C4-2B (cell line): ENCODE data around the gene ZNF680.

Experiments
- H3K27ac ChIP-seq: fragments of 450-650 bp; 2 replicates; pipeline ENCODE4 v1.5.1; 2017
- ZFX ChIP-seq: fragments of 450-650 bp; IDR thresholded peaks from 2 replicates; pipeline ENCODE4 v1.6.1; 2017
- TF ChIP-seq, protein P1 (sequence below): fragments of 450-650 bp; conservative IDR thresholded peaks from 2 replicates; pipeline ENCODE4 v1.5.1; 2017; ENCODE audit warnings: mild to moderate bottlenecking

ZNF680 gene

GRCh38 chr7:64515330-64515729 lies 47.5 kb downstream of the ZNF680 start:
- TF ChIP-seq, protein P1, sequence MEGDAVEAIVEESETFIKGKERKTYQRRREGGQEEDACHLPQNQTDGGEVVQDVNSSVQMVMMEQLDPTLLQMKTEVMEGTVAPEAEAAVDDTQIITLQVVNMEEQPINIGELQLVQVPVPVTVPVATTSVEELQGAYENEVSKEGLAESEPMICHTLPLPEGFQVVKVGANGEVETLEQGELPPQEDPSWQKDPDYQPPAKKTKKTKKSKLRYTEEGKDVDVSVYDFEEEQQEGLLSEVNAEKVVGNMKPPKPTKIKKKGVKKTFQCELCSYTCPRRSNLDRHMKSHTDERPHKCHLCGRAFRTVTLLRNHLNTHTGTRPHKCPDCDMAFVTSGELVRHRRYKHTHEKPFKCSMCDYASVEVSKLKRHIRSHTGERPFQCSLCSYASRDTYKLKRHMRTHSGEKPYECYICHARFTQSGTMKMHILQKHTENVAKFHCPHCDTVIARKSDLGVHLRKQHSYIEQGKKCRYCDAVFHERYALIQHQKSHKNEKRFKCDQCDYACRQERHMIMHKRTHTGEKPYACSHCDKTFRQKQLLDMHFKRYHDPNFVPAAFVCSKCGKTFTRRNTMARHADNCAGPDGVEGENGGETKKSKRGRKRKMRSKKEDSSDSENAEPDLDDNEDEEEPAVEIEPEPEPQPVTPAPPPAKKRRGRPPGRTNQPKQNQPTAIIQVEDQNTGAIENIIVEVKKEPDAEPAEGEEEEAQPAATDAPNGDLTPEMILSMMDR: no peak
- no peak for TF ChIP-seq ZFX
- no peak overlapping the region for H3K27ac ChIP-seq

- H3K27ac ChIP-seq: no peak overlapping the region
- no peak for TF ChIP-seq ZFX
- TF ChIP-seq, protein P1: no peak
Observed at GRCh38 chr7:64509583-64509982, 53.3 kb downstream of the ZNF680 start.

- TF ChIP-seq ZFX: no peak
- TF ChIP-seq, protein P1: no peak
Observed at GRCh38 chr7:64504581-64505120, 58.2 kb downstream of the ZNF680 start.

GRCh38 chr7:64498270-64498669 lies 64.6 kb downstream of the ZNF680 start:
- peak overlapping the region; percentile 78 for H3K27ac ChIP-seq
- no peak for TF ChIP-seq ZFX

More at GRCh38 chr7:64504581-64505120, 58.2 kb downstream of the ZNF680 start:
- no peak overlapping the region for H3K27ac ChIP-seq

- no peak for TF ChIP-seq ZFX
- TF ChIP-seq, protein P1: no peak
Observed at GRCh38 chr7:64494912-64495461, 67.9 kb downstream of the ZNF680 start.

GRCh38 chr7:64485623-64486022 lies 77.2 kb downstream of the ZNF680 start:
- TF ChIP-seq, protein P1: no peak
- no peak for TF ChIP-seq ZFX
- no peak overlapping the region for H3K27ac ChIP-seq

More at GRCh38 chr7:64494912-64495461, 67.9 kb downstream of the ZNF680 start:
- no peak overlapping the region for H3K27ac ChIP-seq
